GM19043 (cell line): Measurements from ENCODE around the gene ROBO1.

ENCODE experiments used
- ATAC-seq: cut with Tn5 transposase; IDR thresholded peaks from one replicate; pipeline ENCODE4 v1.9.1; 2021; ENCODE audit warnings: low read depth; ENCODE audit not compliant: unreplicated experiment

The ROBO1 gene

DNA sequence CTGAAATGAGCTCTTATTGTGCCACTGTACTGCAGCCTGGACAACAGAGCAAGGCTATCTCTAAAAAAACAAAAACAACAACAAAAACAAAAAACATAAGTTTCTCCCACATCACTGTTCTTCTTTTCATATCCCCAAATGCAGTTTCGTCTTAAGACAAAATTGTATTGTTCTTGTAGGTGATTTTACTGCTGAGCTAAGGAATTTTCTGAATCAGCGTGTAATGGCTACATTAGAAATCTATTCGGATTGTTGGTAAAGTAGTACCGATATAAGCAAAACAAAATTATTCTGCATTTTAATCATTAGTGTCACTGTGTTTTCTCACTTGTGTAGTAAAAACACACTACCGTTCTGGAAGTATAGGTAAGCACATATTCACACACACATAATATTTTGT lies 512.5 kb downstream of the ROBO1 start:
- no peak for ATAC-seq

- no peak for ATAC-seq
These were observed 514.1 kb downstream of the ROBO1 start for GRCh38 chr3:79253704-79254103.

DNA sequence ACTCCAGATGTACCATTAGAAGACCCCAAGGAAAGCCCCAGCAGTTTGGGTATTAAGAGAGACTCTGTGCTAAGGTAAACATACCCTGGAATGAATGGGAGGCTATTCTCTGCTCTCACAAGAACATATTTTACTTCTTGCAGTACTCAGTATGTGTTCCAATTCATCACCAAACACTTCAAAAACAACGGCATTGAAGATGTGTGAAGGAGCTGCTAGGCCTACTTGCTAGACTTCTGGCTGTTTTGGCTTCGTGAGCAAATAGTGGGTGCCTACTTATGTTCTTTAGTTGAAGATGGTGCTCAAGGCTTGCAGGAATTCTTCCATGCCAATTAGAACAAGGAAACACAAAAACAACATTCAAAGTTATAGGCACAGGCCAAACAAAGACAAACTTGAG lies 514.5 kb downstream of the ROBO1 start:
- no peak for ATAC-seq

DNA sequence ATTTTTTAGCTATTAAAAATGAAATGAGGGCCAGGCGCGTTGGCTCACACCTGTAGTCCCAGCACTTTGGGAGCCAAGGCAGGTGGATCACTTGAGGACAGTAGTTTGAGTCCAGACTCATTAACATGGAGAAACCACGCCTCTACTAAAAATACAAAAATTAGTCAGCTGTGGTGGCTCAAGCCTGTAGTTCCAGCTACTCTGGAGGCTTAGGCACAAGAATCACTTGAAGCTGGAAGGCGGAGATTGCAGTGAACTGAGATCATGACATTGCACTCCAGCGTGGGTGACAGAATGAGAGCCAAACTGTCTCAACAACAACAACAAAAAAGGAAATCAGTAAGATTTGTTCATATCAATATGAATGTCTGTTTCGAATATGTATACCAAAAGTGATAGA lies 517.1 kb downstream of the ROBO1 start:
- ATAC-seq, result no peak

GRCh38 chr3:79249701-79250100 lies 518.1 kb downstream of the ROBO1 start:
- no peak for ATAC-seq

DNA sequence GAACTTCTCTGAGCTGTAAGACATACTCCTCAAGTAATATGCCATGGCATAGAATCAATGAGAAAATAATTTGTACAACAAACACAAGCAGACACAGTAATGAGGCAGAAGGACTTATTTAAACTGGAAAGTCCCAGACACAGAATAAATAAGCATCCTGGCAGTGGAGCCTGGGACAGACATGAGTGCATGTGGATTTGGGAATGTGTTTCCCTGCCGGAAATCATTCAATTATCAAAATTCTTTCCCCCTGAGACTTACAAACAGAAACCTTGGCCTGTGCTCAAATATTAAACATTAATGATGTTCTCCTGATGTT lies 520.1 kb downstream of the ROBO1 start:
- ATAC-seq, result no peak

DNA sequence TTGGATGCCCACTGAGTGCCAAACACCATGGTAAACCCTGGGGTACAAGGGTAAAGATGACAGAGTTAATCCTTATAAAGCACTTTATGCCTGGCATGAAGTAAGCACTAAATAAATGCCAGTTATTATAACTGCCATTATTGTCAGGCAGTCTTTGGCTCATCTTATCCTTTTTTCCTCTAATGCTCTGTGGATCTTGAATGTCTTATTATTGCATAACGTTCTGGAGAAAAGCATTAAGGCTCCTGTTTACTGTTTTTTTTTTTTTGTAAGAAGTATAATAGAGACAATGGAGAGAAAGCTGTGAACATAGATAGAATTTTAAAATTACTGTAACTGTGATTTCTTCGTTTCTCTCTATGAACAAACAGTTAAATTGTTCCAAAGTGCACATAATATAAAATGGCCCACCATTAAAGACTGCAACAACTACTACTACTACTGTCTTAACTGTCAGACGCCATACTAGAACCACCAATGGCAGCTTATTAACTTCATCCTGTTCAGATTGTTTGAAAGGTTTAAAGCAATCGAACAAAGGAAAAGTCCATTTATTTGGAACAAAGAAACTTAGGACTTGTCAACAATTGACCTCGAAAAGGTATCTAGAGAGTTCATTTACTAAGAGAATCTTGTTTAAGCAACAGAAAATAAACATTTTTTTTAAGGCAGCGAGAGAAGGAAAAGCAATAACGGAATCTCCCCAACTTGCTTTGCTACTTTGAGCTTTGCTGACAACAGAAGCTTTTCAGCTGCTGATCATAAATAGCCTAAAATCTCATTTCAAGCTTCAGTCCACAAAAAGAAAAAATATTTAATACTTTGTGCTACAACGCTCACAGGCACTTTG lies 520.7 kb downstream of the ROBO1 start:
- no peak for ATAC-seq

- no peak for ATAC-seq
These were observed 522.3 kb downstream of the ROBO1 start for GRCh38 chr3:79245284-79246138.

DNA sequence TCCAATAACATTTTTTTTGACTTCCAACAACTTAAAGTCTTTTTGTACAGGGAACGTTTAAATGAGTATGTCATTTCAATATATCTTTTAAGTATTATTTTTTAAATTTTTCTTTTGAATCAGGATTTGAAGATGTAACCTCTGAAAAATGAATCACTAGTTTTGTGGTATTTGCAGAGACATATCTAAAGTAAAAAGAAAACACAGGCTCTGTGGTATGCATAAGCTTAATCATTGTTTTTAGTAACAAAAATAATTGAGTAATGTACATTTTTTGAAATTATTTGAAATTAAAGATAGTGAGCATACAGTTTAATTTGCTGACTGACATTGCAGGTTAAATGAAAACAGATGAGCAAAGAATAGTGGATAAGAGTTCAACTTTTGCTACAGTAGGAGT lies 531.3 kb downstream of the ROBO1 start:
- no peak for ATAC-seq

GRCh38 chr3:79233431-79234060 lies 534.3 kb downstream of the ROBO1 start:
- ATAC-seq, result no peak

DNA sequence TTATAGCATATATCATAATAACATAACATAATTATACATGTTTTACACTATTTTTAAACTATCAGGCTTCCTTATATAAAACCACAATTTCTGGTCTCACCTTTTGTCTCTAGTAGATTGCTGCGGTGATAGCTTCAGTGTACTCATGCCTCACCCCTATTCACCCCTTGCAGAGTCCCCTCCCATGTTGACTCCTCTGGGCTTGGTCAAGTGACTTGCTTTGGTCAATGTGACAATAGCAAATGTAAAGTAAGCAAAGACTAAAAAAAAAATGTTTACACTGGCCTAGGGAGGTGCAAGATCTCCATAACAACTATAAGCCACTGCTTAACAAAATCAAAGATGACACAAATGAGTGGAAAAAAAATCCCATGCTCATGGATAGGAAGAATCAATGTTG lies 537.5 kb downstream of the ROBO1 start:
- no peak for ATAC-seq

DNA sequence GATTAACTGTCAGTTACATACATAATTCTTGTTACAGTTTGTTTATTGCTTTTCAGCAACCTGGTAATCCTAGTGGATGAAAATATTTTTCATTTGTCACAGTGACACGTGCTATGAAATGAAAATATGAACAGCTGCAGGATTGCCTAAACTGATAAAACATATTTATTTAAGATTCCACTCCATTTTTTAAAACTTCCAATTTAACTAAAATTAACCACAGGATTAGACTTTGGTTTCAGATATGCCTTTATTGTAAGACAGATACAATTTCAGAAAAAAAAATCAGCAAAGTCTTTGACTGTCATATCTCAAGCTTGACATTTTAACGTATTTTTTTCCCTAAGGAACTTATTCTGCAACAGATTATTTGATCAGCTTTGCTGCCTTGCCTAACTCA lies 550.7 kb downstream of the ROBO1 start:
- ATAC-seq, result no peak

DNA sequence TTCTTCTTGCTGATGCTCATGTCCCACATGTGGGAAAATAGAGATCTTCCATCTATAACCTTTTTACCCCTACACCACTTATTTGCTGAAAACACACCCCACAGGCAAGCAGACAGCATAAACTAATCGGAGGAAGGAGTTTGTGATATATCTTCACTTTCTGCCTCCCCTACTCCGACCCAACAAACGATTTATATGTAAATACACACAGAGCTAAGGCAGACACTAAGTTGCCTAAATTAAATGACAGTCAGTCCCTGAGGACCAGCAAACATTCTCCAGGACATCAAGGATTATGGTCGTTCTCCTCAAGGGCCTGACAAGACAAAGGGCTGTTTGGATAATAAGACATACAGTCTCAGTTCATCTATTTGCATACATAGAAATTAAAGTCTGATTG lies 552.5 kb downstream of the ROBO1 start:
- no peak for ATAC-seq

DNA sequence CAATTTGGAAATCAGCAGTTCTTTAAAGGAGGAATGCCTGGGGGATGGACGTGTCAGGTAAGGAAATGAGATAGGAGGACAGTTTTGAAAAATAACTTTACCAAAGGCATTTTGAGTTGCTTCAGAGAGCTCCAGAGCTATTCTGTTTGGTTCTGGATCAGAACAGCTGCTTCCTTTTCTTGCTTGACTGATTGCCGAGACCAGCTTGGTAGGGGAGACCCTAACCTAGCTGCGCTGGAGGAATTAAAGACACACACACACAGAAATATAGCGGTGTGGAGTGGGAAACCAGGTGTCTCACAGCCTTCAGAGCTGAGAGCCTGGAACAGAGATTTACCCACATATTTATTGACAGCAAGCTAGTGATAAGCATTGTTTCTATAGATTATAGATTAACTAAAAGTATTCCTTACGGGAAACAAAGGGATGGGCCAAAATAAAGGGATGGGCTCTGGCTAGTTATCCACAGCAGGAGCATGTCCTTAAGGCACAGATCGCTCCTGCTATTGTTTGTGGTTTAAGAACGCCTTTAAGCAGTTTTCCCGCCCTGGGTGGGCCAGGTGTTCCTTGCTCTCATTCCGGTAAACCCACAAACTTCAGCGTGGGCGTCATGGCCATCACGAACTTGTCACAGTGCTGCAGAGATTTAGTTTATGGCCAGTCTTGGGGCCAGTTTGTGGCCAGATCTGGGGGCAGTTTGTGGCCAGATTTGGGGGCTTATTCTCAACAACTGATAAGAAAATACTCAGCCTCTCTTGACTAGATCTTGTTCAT lies 556.0 kb downstream of the ROBO1 start:
- no peak for ATAC-seq

- ATAC-seq, result no peak
These were observed 563.4 kb downstream of the ROBO1 start for GRCh38 chr3:79204351-79204750.

- ATAC-seq, result no peak
These were observed 564.7 kb downstream of the ROBO1 start for GRCh38 chr3:79203144-79203519.

DNA sequence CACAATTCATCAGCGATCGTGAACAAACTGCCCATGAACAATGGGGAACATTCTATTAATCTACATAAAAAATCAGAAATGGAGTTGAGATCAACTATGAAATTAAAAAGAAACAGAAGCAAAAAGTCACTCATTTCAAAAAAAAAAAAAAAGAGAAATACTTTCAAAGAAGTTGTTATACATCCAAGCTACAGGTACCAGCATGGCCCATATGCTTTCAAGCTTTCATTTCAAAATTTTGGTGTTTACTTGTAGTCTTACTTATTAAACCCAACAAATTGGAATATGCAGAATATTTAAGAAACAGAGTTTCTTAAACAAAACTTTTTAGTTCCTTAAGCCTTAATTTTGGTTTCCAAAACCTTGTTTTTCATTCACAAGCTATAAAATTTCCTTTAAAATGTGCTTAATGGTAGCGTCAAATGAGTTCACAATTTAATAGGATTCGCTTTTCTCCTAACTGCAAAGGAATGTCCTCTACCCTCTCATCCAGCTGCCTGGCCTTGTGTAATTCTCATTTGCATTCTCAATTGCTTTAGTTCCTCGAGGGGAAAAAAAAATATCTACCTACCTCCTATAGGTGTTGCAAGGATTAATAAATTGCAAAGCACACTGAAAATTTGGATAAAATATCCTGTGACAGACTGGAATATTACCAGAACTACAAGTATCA lies 565.2 kb downstream of the ROBO1 start:
- ATAC-seq, result no peak

- ATAC-seq, result no peak
These were observed 567.3 kb downstream of the ROBO1 start for GRCh38 chr3:79200456-79200855.

DNA sequence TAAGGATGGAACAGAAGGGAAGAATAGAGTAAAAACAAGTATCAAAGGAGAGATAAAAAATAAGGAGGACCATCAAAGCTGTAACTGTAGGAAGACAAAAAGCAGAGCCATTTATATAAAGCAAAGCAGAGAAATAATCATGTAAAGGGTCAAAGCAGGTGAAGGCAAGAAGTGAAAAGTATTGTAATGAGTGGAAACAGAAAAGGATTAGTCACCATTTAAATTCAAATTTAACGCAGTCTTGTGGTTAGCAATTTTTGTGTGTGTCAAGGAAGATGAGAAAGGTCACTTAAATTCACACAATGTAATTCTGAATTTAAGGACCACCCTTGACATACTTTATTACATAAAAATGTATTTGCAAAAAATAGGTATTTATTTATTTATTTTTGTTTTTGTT lies 567.8 kb downstream of the ROBO1 start:
- ATAC-seq, result no peak

GRCh38 chr3:79187426-79187825 lies 580.4 kb downstream of the ROBO1 start:
- no peak for ATAC-seq
